Stimulated activated CD4-positive, alpha-beta T cell treated with anti-CD3 and anti-CD28 coated beads, Interleukin-2, amount 100 ng/mL, for 24 hours (primary cell): ENCODE results near the gene LPGAT1.
A peak's percentile ranks its signal among the peaks of the same experiment; 100 is the strongest.
"Not testable (repeated sequence)": the region's sequence is repeated elsewhere in the genome, so short reads cannot be mapped to it uniquely, and the experiment has no call there.

Experiments used
- DNase-seq, 2 donors: peaks; one replicate each; pipeline ENCODE4 v3.0.0-alpha.2; 2020

LPGAT1 gene

DNA sequence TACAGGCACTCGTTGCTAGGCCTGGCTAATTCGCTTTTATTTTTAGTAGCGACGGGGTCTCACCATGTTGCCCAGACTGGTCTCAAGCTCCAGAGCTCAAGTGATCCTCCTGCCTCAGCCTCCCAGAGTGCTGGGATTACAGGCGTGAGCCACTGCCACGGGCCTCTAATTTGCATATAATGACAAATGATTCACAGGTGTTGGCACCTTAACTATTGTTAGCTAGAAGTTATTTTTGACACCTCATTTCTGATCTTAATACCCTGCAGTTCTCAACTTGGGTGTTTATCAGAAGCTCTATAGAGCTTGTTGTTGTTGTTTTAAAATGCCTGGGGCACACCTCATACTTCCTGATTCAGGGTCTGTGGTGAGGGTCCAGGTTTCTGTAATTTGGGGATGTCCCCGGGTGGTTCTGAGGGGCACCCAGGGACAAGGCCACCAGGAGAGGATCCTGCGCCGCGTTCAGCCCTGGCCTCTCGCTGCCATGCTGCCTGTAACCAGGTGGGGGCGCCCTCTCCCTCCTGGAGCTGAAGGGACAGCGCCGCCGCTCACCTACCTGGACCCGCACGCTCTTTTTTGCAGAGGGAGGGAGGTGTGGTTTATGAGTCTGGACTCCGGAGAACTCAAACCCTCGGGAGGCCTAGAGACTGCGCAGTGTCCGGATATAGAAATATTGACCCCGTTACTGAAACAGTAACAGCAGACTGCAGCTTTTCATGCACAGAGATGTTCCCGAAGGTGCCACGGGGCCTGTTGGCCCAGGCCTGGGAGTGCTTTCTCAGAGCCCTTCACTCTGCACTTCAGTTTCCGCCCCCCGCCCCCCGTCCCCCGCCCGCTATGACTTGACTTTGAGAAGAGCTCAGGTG lies 132.2 kb downstream of the LPGAT1 start:
- peak; percentile 85 to 89 for DNase-seq

- no peak for DNase-seq
Measured at GRCh38 chr1:211697356-211697755, 133.2 kb downstream of the LPGAT1 start.

DNA sequence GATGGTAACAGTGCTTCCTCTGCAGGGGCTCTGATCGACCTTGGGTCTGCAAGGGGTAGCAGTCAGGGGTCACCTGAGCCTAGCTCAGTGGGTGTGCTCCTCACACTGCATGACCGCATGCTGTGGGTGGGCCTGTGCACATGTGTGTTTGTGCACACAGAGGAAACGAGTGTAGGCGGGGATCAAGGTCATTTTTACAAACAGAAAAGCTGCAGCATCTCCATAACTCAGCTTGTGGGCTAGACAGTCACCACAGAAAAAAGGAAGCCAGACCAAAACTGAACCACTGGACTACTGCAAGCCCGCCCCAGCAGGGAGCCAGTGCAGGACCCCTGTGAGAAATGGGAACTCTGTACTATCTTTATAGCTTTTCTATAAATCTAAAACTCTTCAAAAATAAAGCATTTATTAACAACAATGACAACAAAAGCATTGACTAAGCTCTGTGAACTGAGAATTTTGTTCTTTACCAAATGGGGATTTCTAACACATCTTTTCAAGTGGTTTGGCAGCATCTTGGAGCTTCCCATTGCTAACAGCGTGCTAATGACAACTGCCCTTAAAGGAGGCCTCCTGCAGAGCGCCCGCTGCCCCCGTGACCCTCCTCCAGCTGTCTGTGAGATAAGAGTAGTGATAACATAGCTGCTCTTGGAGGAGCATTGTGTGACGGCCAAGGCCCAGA lies 135.3 kb downstream of the LPGAT1 start:
- no peak for DNase-seq

DNA sequence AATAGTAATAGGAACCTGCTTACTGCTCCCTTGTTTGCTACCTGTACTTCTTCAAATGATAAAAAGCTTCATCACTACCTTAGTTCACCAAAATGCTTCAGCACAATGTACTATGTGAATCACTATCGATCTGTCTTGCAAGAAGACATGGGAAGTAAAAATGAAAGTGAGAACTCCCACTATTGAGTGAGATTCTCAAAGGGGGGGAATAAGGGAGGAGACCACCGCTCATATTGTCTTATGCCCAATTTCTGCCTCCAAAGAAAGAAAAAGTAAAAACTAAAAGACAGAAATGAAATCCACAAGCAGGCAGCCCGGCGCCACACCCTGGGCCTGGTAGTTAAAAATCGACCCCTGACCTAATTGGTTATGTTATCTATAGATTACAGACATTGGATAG lies 136.7 kb downstream of the LPGAT1 start:
- DNase-seq: not testable (repeated sequence)
